ENCODE measurements around the gene COX7A2L.

DNA sequence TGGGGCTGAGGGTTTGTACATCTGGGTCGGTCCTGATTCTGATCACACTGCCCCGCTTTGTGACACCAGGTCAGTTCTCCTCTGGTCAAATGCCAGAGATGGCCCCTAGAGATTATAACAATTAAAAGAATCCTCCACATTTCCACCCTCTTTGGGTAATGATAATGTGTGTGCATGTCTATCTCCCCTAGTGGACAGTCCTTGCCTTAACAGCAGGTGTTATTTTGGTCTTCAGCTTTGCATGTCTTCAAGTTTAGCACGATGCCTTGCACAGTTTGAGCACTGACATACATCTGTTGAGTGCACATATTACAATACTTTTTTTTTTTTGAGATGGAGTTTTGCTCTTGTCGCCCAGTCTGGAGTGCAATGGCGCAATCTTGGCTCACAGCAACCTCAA lies 25.7 kb upstream of the COX7A2L start:
- TF ChIP-seq, protein P1, sequence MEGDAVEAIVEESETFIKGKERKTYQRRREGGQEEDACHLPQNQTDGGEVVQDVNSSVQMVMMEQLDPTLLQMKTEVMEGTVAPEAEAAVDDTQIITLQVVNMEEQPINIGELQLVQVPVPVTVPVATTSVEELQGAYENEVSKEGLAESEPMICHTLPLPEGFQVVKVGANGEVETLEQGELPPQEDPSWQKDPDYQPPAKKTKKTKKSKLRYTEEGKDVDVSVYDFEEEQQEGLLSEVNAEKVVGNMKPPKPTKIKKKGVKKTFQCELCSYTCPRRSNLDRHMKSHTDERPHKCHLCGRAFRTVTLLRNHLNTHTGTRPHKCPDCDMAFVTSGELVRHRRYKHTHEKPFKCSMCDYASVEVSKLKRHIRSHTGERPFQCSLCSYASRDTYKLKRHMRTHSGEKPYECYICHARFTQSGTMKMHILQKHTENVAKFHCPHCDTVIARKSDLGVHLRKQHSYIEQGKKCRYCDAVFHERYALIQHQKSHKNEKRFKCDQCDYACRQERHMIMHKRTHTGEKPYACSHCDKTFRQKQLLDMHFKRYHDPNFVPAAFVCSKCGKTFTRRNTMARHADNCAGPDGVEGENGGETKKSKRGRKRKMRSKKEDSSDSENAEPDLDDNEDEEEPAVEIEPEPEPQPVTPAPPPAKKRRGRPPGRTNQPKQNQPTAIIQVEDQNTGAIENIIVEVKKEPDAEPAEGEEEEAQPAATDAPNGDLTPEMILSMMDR (IDR thresholded peaks at IDR 0.05): peak; percentile 52
- no peak for TF ChIP-seq EZH2 (IDR thresholded peaks at IDR 0.05; ENCODE audit: borderline replicate concordance, insufficient read depth, low read depth, low read length, poor library complexity, severe bottlenecking)
